ENCODE measurements around the gene HAPSTR1.

The HAPSTR1 gene

DNA sequence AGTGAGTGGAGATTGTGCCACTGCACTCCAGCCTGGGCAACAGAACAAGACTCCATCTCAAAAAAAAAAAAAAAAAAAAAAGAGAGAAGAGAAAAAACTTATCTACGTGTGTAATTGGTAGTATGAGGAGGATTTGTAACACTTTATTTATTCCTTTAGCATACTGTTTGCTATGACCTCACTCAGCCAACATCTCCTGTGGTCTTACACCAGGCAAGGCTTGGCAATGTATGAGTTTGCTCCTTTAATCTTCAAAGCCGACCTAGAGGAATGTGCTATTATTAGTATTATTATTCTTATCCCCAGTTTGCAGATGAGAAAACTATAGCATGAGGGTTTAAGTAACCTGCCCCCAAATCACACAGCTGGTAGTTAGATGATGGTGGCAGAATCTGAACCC, 35.8 kb upstream of the HAPSTR1 start:
- no peak overlapping the region for H3K27ac ChIP-seq
- TF ChIP-seq, protein P1, sequence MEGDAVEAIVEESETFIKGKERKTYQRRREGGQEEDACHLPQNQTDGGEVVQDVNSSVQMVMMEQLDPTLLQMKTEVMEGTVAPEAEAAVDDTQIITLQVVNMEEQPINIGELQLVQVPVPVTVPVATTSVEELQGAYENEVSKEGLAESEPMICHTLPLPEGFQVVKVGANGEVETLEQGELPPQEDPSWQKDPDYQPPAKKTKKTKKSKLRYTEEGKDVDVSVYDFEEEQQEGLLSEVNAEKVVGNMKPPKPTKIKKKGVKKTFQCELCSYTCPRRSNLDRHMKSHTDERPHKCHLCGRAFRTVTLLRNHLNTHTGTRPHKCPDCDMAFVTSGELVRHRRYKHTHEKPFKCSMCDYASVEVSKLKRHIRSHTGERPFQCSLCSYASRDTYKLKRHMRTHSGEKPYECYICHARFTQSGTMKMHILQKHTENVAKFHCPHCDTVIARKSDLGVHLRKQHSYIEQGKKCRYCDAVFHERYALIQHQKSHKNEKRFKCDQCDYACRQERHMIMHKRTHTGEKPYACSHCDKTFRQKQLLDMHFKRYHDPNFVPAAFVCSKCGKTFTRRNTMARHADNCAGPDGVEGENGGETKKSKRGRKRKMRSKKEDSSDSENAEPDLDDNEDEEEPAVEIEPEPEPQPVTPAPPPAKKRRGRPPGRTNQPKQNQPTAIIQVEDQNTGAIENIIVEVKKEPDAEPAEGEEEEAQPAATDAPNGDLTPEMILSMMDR (conservative IDR thresholded peaks at IDR 0.05; ENCODE audit: low read depth) = no peak
- no peak for DNase-seq (ENCODE audit: low spot score)
- CTCF ChIA-PET = no interaction called here
- POLR2A ChIA-PET (ENCODE audit: low non-redundant PET) = interaction anchor here (0.6 kb wide), 1 partner anchor 85 kb away, joined by 3 read pairs; no protein-coding TSS in a partner anchor

DNA sequence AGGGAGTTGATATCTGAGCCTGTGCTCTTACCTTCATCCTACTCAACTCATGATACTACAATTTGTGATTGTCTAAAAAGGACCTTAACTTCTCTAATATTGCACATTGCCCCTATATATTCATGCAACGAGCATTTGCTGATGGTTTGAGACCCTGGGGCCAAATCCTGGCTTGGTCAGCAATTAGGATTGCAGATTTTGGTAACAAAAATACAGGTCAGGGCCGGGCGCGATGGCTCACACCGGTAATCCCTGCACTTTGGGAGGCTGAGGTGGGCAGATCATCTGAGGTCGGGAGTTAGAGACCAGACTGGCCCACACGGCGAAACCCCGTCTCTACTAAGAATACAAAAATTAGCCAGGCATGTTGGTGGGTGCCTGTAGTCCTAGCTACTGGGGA, 35.4 kb upstream of the HAPSTR1 start:
- POLR2A ChIA-PET (ENCODE audit: low non-redundant PET) = interaction anchor here (0.6 kb wide), 1 partner anchor 85 kb away, joined by 3 read pairs; no protein-coding TSS in a partner anchor
- TF ChIP-seq, protein P1 (conservative IDR thresholded peaks at IDR 0.05; ENCODE audit: low read depth) = no peak
- no peak for DNase-seq (ENCODE audit: low spot score)
- H3K27ac ChIP-seq = no peak overlapping the region
- CTCF ChIA-PET = no interaction called here

DNA sequence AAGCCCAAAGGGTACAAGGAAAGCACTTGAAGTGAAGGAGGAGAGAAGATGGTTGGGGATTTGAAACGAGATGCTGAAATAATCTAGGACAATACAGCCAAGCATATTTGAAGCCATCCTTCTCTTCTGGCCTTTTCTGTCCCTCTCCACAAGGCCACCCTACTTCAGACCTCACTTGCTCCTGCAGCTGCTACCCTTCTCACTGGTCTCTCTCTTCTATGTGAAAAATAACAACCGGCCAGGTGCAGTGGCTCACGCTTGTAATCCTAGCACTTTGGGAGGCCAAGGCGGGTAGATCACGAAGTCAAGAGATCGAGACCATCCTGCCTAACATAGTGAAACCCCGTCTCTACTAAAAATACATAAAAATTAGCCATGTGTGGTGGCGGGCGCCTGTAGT, 33.2 kb upstream of the HAPSTR1 start:
- H3K27ac ChIP-seq = no peak overlapping the region
- TF ChIP-seq, protein P1 (conservative IDR thresholded peaks at IDR 0.05; ENCODE audit: low read depth) = no peak
- ChIA-PET POLR2A (ENCODE audit: low non-redundant PET) (no interaction called here), CTCF (interaction anchor here (0.7 to 1.1 kb wide), 2 partner anchors 8 to 34 kb away, joined by 3 to 7 read pairs; no protein-coding TSS in a partner anchor)
- DNase-seq (ENCODE audit: low spot score) = no peak

DNA sequence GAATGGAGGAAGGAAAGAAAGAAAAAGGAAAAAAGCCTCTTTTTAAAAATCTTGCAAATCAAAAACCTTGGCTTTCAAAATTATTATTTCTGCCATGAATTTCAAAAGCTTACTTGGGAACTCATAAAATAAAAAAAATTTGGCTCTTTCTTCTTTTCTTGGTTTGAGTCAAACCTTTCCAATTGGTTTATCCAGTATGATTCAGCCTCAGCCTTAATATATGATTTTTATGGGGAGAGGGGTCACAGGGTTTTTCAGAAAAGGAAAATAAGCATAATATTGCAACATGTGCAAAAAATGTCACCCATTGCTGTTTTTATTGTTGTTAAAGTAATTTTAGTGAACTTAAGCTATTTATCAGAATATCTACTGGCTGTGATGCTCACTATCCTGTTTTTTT, 31.2 kb upstream of the HAPSTR1 start:
- TF ChIP-seq, protein P1 (conservative IDR thresholded peaks at IDR 0.05; ENCODE audit: low read depth) = no peak
- POLR2A ChIA-PET (ENCODE audit: low non-redundant PET) = no interaction called here
- peak overlapping the region; percentile 75 for H3K27ac ChIP-seq
- no peak for DNase-seq (ENCODE audit: low spot score)
- CTCF ChIA-PET = no interaction called here

DNA sequence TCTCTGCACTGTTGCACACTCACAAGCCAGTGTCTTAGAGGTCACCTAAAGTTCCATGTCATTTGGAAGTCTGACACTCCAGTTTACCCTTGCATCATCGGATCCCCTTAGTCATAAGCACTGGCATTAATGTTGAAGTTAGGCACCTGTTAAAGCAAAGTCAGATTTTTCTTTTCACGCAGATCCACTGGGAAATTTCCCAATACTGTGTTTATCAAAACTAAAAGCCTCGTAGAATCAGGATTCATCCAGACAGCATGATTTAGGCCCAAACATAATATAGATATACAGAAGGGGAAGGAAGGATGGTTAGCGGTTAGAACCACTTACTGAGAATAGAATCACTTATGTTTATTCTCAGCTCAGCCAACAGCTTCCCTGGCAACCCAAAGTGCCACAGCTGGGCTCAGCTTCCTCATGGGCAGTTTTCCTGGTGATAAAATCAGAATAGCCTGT, 30.1 kb upstream of the HAPSTR1 start:
- H3K27ac ChIP-seq = peak overlapping the region; percentile 53
- TF ChIP-seq, protein P1 (conservative IDR thresholded peaks at IDR 0.05; ENCODE audit: low read depth) = no peak
- CTCF ChIA-PET = interaction anchor here (1.0 kb wide), 1 partner anchor 11 kb away, joined by 3 read pairs; no protein-coding TSS in a partner anchor
- DNase-seq (ENCODE audit: low spot score) = no peak
- POLR2A ChIA-PET (ENCODE audit: low non-redundant PET) = no interaction called here

DNA sequence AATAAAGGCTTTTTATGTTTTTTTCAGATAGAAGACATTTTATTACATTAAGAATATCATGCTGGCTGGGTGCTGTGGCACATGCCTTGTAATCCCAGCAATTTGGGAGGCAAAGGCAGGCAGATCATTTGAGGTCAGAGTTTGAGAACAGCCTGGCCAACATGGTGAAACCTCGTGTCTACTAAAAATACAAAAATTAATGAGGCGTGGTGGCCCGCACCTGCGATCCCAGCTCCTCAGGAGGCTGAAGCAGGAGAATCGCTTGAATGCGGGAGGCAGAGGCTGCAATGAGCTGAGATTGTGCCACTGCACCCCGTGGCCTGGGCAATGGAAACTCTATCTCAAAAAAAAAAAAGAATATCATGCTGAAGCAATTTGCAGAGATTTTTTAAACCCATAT, 29.1 kb upstream of the HAPSTR1 start:
- TF ChIP-seq, protein P1 (conservative IDR thresholded peaks at IDR 0.05; ENCODE audit: low read depth) = no peak
- peak overlapping the region; percentile 53 for H3K27ac ChIP-seq
- no peak for DNase-seq (ENCODE audit: low spot score)
- POLR2A ChIA-PET (ENCODE audit: low non-redundant PET) = no interaction called here
- CTCF ChIA-PET = no interaction called here
